IMR-90 (cell line): ENCODE results near the gene ADCY9. TPM values are rescaled to one million over a fixed set of nuclear protein-coding genes. Genes with fewer than 3 reads are reported as not detected.
A peak's percentile ranks its signal among the peaks of the same experiment; 100 is the strongest.

Experiments used
- ATAC-seq: fragments of 200-7000 bp; cut with Tn5 transposase; 2 replicates; pipeline ENCODE4 v1.9.1; 2020; ENCODE audit warnings: low read depth, mild to moderate bottlenecking, moderate library complexity
- BruUV-seq: library from RNA; stranded (reverse); fragments of 400-500 nt; replicated peaks from 2 replicates; lab custom pipeline; 2021; lab: Mats Ljungman, UMichigan
- CTCF ChIA-PET: fragments of 300-600 bp; formaldehyde crosslinking; extraction: SDS; loops from one replicate; lab custom pipeline; 2021; ENCODE audit warnings: antibody characterized with exemption; lab: Yijun Ruan, JAX
- POLR2A ChIA-PET: fragments of 300-600 bp; sonication (Branson Sonifier 250); formaldehyde crosslinking; loops from one replicate; lab custom pipeline; 2022; ENCODE audit warnings: antibody characterized with exemption; ENCODE audit not compliant: unreplicated experiment; lab: Charles Lee
- DNase-seq: peaks from one replicate; pipeline ENCODE4 v3.0.0; 2013
- H2AFZ ChIP-seq: replicated peaks from 2 replicates; pipeline ENCODE3; 2013; ENCODE audit warnings: low read length, mild to moderate bottlenecking; ENCODE audit not compliant: poor library complexity
- H2AK5ac ChIP-seq: 2 replicates; pipeline ENCODE4 v1.6.1; 2013; ENCODE audit warnings: low read depth, low read length, inconsistent platforms
- H2AK9ac ChIP-seq: replicated peaks from 2 replicates; pipeline ENCODE3; 2013; ENCODE audit warnings: mild to moderate bottlenecking, low read depth, low read length, moderate library complexity; ENCODE audit not compliant: poor library complexity
- H2BK120ac ChIP-seq: 2 replicates; pipeline ENCODE4 v1.6.1; 2013; ENCODE audit warnings: low read depth, low read length, inconsistent platforms
- H2BK15ac ChIP-seq: 3 replicates; pipeline ENCODE4 v1.6.1; 2013; ENCODE audit warnings: low read depth, low read length, inconsistent platforms
- H2BK20ac ChIP-seq: 2 replicates; pipeline ENCODE4 v1.6.1; 2013; ENCODE audit warnings: low read depth, mild to moderate bottlenecking, inconsistent platforms, low read length, moderate library complexity
- H2BK5ac ChIP-seq: 2 replicates; pipeline ENCODE4 v1.6.1; 2013; ENCODE audit warnings: mild to moderate bottlenecking, low read depth, low read length, inconsistent platforms; ENCODE audit not compliant: poor library complexity, severe bottlenecking
- H3K14ac ChIP-seq: replicated peaks from 2 replicates; pipeline ENCODE4 v1.6.1; 2013; ENCODE audit warnings: low read depth, low read length, inconsistent platforms
- H3K18ac ChIP-seq: 2 replicates; pipeline ENCODE4 v1.6.1; 2013; ENCODE audit warnings: low read depth, low read length, control low read depth
- H3K23ac ChIP-seq: 2 replicates; pipeline ENCODE4 v1.6.1; 2013; ENCODE audit warnings: low read depth, low read length, inconsistent platforms
- H3K27ac ChIP-seq: 2 replicates; pipeline ENCODE4 v1.5.1; 2013; ENCODE audit warnings: mild to moderate bottlenecking, control low read depth, low read length; ENCODE audit not compliant: insufficient read depth
- H3K27me3 ChIP-seq: 2 replicates; pipeline ENCODE4 v1.6.1; 2013; ENCODE audit warnings: low read length; ENCODE audit not compliant: control insufficient read depth, insufficient read depth
- H3K36me3 ChIP-seq: 2 replicates; pipeline ENCODE4 v1.6.1; 2013; ENCODE audit warnings: low read length, mixed read lengths; ENCODE audit not compliant: control insufficient read depth, insufficient read depth
- H3K4ac ChIP-seq: 2 replicates; pipeline ENCODE4 v1.6.1; 2013; ENCODE audit warnings: low read depth, low read length, inconsistent platforms
- H3K4me1 ChIP-seq: 2 replicates; pipeline ENCODE4 v1.6.1; 2013; ENCODE audit warnings: low read length, mixed read lengths; ENCODE audit not compliant: control insufficient read depth, insufficient read depth
- H3K4me2 ChIP-seq: 2 replicates; pipeline ENCODE4 v1.6.1; 2013; ENCODE audit warnings: low read depth, mild to moderate bottlenecking, control low read depth, low read length, moderate library complexity
- H3K4me3 ChIP-seq: 2 replicates; pipeline ENCODE4 v1.5.1; 2013; ENCODE audit warnings: low read depth, mild to moderate bottlenecking, control low read depth, low read length, moderate library complexity; ENCODE audit not compliant: insufficient read depth
- H3K56ac ChIP-seq: 2 replicates; pipeline ENCODE4 v1.6.1; 2013; ENCODE audit warnings: low read length, inconsistent platforms; ENCODE audit not compliant: insufficient read depth; ENCODE audit errors: extremely low read depth
- H3K79me1 ChIP-seq, 2 experiments: 2 replicates each; pipeline ENCODE4 v1.6.1; 2013; ENCODE audit warnings: low read length in 2 of 2, inconsistent platforms in 1 of 2, low read depth in 1 of 2
- H3K9ac ChIP-seq: 2 replicates; pipeline ENCODE4 v1.6.1; 2013; ENCODE audit warnings: low read depth, low read length, control low read depth
- H3K9me1 ChIP-seq: 2 replicates; pipeline ENCODE4 v1.6.1; 2013; ENCODE audit warnings: low read length, inconsistent platforms; ENCODE audit not compliant: insufficient read depth
- H3K9me3 ChIP-seq: 2 replicates; pipeline ENCODE4 v1.6.1; 2013; ENCODE audit warnings: low read length; ENCODE audit not compliant: control insufficient read depth, insufficient read depth
- H4K20me1 ChIP-seq: 2 replicates; pipeline ENCODE4 v1.6.1; 2013; ENCODE audit warnings: low read length, inconsistent platforms; ENCODE audit not compliant: insufficient read depth
- H4K5ac ChIP-seq: 2 replicates; pipeline ENCODE4 v1.6.1; 2013; ENCODE audit warnings: mild to moderate bottlenecking, low read depth, low read length, control low read depth
- H4K8ac ChIP-seq, 2 experiments: 2 replicates each; pipeline ENCODE4 v1.6.1; 2013; ENCODE audit warnings: low read depth in 2 of 2, low read length in 2 of 2, control low read depth in 1 of 2, inconsistent platforms in 1 of 2
- H4K91ac ChIP-seq: 2 replicates; pipeline ENCODE4 v1.6.1; 2013; ENCODE audit warnings: low read depth, low read length, inconsistent platforms; ENCODE audit not compliant: insufficient read depth
- BHLHE40 ChIP-seq: fragments of 150-350 bp; IDR thresholded peaks from 2 replicates; pipeline ENCODE4 v1.6.1; 2016; ENCODE audit warnings: mild to moderate bottlenecking, low read depth, low read length
- CEBPB ChIP-seq: IDR thresholded peaks from 2 replicates; pipeline ENCODE4 v1.6.1; 2012; ENCODE audit warnings: low read depth, low read length, improper control_type of control experiment
- CHD1 ChIP-seq: IDR thresholded peaks from 2 replicates; pipeline ENCODE4 v1.6.1; 2012; ENCODE audit warnings: low read depth, low read length, improper control_type of control experiment
- FOS ChIP-seq: fragments of 150-350 bp; IDR thresholded peaks from 2 replicates; pipeline ENCODE4 v1.6.1; 2016; ENCODE audit warnings: low read depth, low read length
- MAZ ChIP-seq: IDR thresholded peaks from 2 replicates; pipeline ENCODE4 v1.6.1; 2012; ENCODE audit warnings: low read depth, mild to moderate bottlenecking, low read length, improper control_type of control experiment, moderate library complexity, borderline replicate concordance
- MXI1 ChIP-seq: IDR thresholded peaks from 2 replicates; pipeline ENCODE4 v1.6.1; 2012; ENCODE audit warnings: low read depth, mild to moderate bottlenecking, low read length, moderate library complexity, borderline replicate concordance
- NFE2L2 ChIP-seq: fragments of 150-350 bp; IDR thresholded peaks from 2 replicates; pipeline ENCODE4 v1.6.1; 2016; ENCODE audit warnings: low read depth, mild to moderate bottlenecking, low read length
- RAD21 ChIP-seq: IDR thresholded peaks from 2 replicates; pipeline ENCODE4 v1.6.1; 2012; ENCODE audit warnings: low read length, improper control_type of control experiment
- RCOR1 ChIP-seq: IDR thresholded peaks from 2 replicates; pipeline ENCODE4 v1.6.1; 2012; ENCODE audit warnings: mild to moderate bottlenecking, low read length, improper control_type of control experiment; ENCODE audit not compliant: insufficient replicate concordance
- RFX5 ChIP-seq: IDR thresholded peaks from 2 replicates; pipeline ENCODE4 v1.8.0; 2012; ENCODE audit warnings: low read depth, mild to moderate bottlenecking, low read length, moderate library complexity
- SMC3 ChIP-seq: fragments of 150-350 bp; IDR thresholded peaks from 2 replicates; pipeline ENCODE4 v1.6.1; 2016; ENCODE audit warnings: low read depth, mild to moderate bottlenecking, antibody characterized with exemption, low read length, moderate library complexity
- WGBS, 2 experiments: methylation state at CpG; one replicate each; pipeline versions ENCODE4 v1.1.5 to v1.1.7; 2013; ENCODE audit warnings: missing lambda C conversion rate in 2 of 2; ENCODE audit not compliant: insufficient read length in 1 of 2; ENCODE audit errors: extremely low coverage in 2 of 2; 5-methylcytosine and 5-hydroxymethylcytosine counted together
- dilution Hi-C: fragments of 300-500 bp; cut with HindIII; formaldehyde crosslinking; loops from one replicate; pipeline ENCODE4 v1.14.3; 2018; ENCODE audit warnings: low sequenced_read_pairs; ENCODE audit not compliant: unreplicated experiment
- in situ Hi-C: fragments of 300-500 bp; cut with MboI; formaldehyde crosslinking; loops from 3 replicates; pipeline ENCODE4 v1.14.3; 2019; ENCODE audit warnings: low sequenced_read_pairs, inconsistent platforms, mixed read lengths
- intact Hi-C: fragments of 100-400 bp; cut with micrococcal nuclease; formaldehyde crosslinking; loops from 2 replicates; pipeline ENCODE4 v1.10.0; 2022
- polyA plus RNA-seq, 3 experiments: library from polyadenylated mRNA; depleted of rRNA; stranded (reverse); fragments of >200 nt; gene quantifications; 2 replicates each; pipeline ENCODE4 v1.2.3, GENCODE V29; 2012; ENCODE audit warnings: low replicate concordance in 1 of 3
- total RNA-seq: library from RNA; depleted of rRNA; stranded (reverse); fragments of >200 nt; gene quantifications from 2 replicates; pipeline ENCODE4 v1.2.3, GENCODE V29; 2012
- TF ChIP-seq, protein P1 (sequence below): fragments of 150-350 bp; IDR thresholded peaks from 2 replicates; pipeline ENCODE4 v1.6.1; 2016; ENCODE audit warnings: low read depth, mild to moderate bottlenecking, low read length, moderate library complexity, borderline replicate concordance
- TF ChIP-seq, protein P2 (sequence below): fragments of 150-350 bp; IDR thresholded peaks from 2 replicates; pipeline ENCODE4 v1.6.1; 2017; ENCODE audit warnings: mild to moderate bottlenecking, antibody characterized with exemption, low read length, low read depth
- TF ChIP-seq, protein P3 (sequence below): conservative IDR thresholded peaks from 2 replicates; pipeline ENCODE4 v1.5.1; 2012; ENCODE audit warnings: mild to moderate bottlenecking, low read depth, low read length, improper control_type of control experiment

The ADCY9 gene
- total and polyA plus RNA-seq, 2 of the 4 experiments (the other 2 are of a cell fraction) = 5.4 to 12.5 TPM

DNA sequence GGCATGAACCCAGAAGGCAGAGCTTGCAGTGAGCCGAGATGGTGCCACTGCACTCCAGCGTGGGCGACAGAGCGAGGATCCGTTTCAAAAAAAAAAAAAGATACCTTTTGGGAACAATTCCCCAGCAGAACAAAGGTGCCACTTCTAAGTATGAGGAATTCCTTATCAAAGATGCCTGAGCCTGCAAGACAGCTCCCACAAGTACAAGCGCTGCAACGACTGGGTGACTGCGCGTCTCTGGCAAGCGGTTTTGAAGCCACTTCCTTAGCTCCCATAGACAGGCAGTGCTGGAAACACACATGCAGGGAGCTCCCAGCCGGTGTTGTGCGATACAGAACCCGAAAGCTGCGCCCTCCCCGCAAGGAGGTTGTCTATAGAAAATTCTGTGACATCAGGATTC, 60.5 kb downstream of the ADCY9 start:
- H3K14ac ChIP-seq = 0 out of 2 replicates have a peak overlapping the region, but pooled peaks have one; percentile 4
- no TSS peak for BruUV-seq
- no CpG with 5 or more reads among the region's 15 CpGs for WGBS, 2 experiments
- no peak overlapping the region for H4K5ac ChIP-seq
- no peak overlapping the region for H2AK9ac ChIP-seq
- intact Hi-C loops = no loop called here
- peaks cover 13% of the 10 kb centered on the region for H3K4me1 ChIP-seq
- ATAC-seq = no peak
- peak overlapping the region; percentile 74; the same call in 1 of the 2 replicates for H2AK5ac ChIP-seq
- POLR2A ChIA-PET = no interaction called here
- peak overlapping the region; percentile 39 for H2BK20ac ChIP-seq
- dilution Hi-C loops = no loop called here
- no peak overlapping the region for H3K4me2 ChIP-seq
- no peak overlapping the region for H3K9ac ChIP-seq
- no peaks in the 10 kb centered on the region for H3K27me3 ChIP-seq
- H2BK5ac ChIP-seq = no peak overlapping the region
- no peaks in the 10 kb centered on the region for H4K20me1 ChIP-seq
- H3K23ac ChIP-seq = no peak overlapping the region
- H3K9me1 ChIP-seq = peaks cover 21% of the 10 kb centered on the region
- no peak for DNase-seq
- H3K4ac ChIP-seq = peak overlapping the region; percentile 66
- no peak overlapping the region; the same call in 2 of the 3 replicates for H2BK15ac ChIP-seq
- H4K91ac ChIP-seq = peak overlapping the region; percentile 23; the same call in 1 of the 2 replicates
- H3K4me3 ChIP-seq = no peak overlapping the region
- CTCF ChIA-PET = no interaction called here
- H2BK120ac ChIP-seq = peak overlapping the region; percentile 7; the same call in 1 of the 2 replicates
- in situ Hi-C loops = no loop called here
- peaks cover 11% of the 10 kb centered on the region for H3K9me3 ChIP-seq
- TF ChIP-seq, protein P1, sequence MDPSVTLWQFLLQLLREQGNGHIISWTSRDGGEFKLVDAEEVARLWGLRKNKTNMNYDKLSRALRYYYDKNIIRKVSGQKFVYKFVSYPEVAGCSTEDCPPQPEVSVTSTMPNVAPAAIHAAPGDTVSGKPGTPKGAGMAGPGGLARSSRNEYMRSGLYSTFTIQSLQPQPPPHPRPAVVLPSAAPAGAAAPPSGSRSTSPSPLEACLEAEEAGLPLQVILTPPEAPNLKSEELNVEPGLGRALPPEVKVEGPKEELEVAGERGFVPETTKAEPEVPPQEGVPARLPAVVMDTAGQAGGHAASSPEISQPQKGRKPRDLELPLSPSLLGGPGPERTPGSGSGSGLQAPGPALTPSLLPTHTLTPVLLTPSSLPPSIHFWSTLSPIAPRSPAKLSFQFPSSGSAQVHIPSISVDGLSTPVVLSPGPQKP = no peak
- TF ChIP-seq MXI1 = no peak
- TF ChIP-seq RAD21 = no peak
- TF ChIP-seq, protein P2, sequence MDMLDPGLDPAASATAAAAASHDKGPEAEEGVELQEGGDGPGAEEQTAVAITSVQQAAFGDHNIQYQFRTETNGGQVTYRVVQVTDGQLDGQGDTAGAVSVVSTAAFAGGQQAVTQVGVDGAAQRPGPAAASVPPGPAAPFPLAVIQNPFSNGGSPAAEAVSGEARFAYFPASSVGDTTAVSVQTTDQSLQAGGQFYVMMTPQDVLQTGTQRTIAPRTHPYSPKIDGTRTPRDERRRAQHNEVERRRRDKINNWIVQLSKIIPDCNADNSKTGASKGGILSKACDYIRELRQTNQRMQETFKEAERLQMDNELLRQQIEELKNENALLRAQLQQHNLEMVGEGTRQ = no peak
- no peak for TF ChIP-seq FOS
- no peak for TF ChIP-seq NFE2L2
- no peak for TF ChIP-seq CEBPB
- TF ChIP-seq MAZ = no peak
- no peak for TF ChIP-seq SMC3
- no peak for TF ChIP-seq RFX5
- no peak for TF ChIP-seq CHD1
- TF ChIP-seq RCOR1 = no peak
- TF ChIP-seq, protein P3, sequence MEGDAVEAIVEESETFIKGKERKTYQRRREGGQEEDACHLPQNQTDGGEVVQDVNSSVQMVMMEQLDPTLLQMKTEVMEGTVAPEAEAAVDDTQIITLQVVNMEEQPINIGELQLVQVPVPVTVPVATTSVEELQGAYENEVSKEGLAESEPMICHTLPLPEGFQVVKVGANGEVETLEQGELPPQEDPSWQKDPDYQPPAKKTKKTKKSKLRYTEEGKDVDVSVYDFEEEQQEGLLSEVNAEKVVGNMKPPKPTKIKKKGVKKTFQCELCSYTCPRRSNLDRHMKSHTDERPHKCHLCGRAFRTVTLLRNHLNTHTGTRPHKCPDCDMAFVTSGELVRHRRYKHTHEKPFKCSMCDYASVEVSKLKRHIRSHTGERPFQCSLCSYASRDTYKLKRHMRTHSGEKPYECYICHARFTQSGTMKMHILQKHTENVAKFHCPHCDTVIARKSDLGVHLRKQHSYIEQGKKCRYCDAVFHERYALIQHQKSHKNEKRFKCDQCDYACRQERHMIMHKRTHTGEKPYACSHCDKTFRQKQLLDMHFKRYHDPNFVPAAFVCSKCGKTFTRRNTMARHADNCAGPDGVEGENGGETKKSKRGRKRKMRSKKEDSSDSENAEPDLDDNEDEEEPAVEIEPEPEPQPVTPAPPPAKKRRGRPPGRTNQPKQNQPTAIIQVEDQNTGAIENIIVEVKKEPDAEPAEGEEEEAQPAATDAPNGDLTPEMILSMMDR = no peak
- TF ChIP-seq BHLHE40 = no peak
- H3K18ac ChIP-seq = no peak overlapping the region
- H2AFZ ChIP-seq = no peak overlapping the region
- no peak overlapping the region for H3K27ac ChIP-seq
- H3K56ac ChIP-seq = no peak overlapping the region
- H3K79me1 ChIP-seq = peaks cover 28 to 70% of the 10 kb centered on the region in 2 experiments
- H3K36me3 ChIP-seq = peaks cover 4% of the 10 kb centered on the region
- no peak overlapping the region for H4K8ac ChIP-seq
